ENCODE data around the gene SFT2D3.

Gene SFT2D3

DNA sequence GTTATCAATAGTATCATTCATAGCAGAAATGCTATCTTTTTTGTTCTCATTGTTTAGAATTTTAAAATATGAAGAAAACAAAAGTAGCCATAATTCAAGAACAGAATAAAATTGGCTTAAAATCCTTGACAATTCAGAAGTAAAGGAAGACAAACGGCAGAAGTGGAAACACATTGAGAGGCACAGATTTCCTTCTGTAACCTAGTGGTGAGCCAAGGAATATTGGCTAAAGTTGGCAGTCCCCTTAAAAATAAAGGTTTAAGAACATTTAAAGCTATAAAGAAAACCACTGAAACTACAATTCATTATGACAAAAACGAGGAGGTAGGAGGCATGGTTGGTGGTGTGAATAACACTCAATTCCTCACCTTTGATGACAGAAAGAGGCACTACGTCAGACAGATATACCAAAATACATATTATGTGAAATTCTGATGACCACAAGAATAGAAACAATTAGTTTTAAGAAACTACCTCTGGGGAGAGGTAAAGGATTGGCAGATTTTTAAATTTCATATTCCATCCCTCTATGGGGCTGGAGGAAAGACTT lies 42.3 kb downstream of the SFT2D3 start:
- no peak for DNase-seq (ENCODE audit: low spot score)

DNA sequence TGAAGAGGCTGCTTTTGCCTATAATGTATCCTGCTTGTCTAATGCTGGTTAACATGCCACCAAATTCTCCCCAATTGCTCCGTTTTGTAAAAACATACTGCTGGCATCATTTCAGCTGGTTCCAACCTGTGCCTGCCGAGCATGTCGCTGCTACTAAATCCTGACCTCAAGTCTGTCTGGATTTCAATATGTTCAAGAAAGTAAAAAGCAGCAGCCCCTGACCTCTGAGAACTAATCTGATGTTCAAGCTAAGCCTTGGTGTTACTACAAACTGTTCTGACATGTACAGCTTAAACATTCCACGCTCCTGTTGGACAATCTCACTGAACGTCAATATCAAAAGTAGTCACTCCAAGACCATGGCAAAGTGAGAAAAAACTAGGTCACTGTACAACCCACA lies 46.3 kb downstream of the SFT2D3 start:
- no peak for DNase-seq (ENCODE audit: low spot score)

DNA sequence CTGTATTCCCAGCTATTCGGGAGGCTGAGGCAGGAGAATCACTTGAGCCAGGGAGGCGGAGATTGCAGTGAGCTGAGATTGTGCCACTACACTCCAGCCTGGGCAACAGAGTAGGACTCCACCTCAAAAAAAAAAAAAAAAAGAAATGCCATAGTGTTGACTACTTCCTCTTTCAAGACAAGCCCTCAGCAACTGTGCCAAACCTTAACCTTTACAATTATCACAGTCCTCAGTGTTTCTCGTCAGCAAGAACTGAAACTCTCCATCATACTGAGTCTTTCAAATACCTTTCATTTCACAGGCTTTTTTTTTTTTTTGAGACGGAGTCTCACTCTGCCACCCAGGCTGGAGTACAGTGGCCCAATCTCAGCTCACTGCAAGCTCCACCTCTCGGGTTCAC lies 48.2 kb downstream of the SFT2D3 start:
- DNase-seq (ENCODE audit: low spot score): peak; percentile 79

DNA sequence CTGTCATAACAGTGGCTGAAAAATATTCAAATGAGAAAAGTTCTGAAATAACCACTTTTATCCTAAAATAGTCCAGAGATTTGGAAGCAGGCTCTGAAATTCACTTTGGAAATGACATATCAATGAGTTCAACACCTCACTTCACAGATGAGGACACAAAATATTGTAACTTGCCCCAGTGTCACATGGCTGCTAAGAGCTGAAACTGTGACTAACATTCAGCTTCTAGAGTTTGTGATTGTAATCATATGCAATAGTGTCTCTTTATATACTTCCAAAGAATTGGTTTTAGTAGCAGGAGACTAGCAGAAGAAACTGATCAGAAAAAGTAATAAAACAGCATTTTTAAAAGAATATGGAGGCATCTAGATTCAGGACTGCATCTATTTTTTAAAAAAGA lies 52.1 kb downstream of the SFT2D3 start:
- no peak for DNase-seq (ENCODE audit: low spot score)

DNA sequence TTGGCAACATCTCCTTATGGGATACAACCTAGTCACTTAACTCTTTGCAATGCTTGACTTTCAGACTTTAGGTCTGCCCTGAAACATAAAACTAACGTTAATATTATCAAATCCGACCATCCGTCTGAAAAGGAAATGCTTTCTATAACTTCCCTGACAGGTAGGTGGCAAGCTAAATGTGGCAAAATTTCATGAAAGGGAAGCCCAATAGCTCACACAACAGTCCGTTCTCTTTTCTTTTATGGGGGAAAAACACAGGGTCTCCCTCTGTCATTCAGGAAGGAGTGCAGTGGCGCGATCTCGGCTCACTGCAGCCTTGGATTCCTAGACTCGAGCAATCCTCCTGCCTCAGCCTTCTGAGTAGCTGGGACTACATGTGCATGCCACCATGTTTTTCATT lies 52.9 kb downstream of the SFT2D3 start:
- no peak for DNase-seq (ENCODE audit: low spot score)
